Fibroblast of the aortic adventitia (primary cell): ENCODE results near the gene PPM1H. TPM values are rescaled to one million over a fixed set of nuclear protein-coding genes. Genes with fewer than 3 reads are reported as not detected.

Source experiments
- DNase-seq: peaks from one replicate; pipeline ENCODE4 v3.0.0-alpha.2; 2010; ENCODE audit warnings: low read depth
- H3K4me3 ChIP-seq: 2 replicates; pipeline ENCODE4 v1.5.1; 2011; ENCODE audit warnings: low read depth, mild to moderate bottlenecking, control low read depth, low read length, moderate library complexity
- total RNA-seq: library from RNA; depleted of rRNA; stranded (reverse); fragments of >200 nt; gene quantifications from 2 replicates; pipeline ENCODE4 v1.2.3, GENCODE V29; 2012; ENCODE audit warnings: low replicate concordance
- TF ChIP-seq, protein P1 (sequence below): IDR thresholded peaks from 2 replicates; pipeline ENCODE4 v1.5.1; 2011; ENCODE audit warnings: mild to moderate bottlenecking, low read length, control low read depth, inconsistent platforms; ENCODE audit not compliant: insufficient read depth

Gene PPM1H
- total RNA-seq, 1 donor: 1.3 TPM

- H3K4me3 ChIP-seq: no peak overlapping the region
- DNase-seq: no peak
- TF ChIP-seq, protein P1, sequence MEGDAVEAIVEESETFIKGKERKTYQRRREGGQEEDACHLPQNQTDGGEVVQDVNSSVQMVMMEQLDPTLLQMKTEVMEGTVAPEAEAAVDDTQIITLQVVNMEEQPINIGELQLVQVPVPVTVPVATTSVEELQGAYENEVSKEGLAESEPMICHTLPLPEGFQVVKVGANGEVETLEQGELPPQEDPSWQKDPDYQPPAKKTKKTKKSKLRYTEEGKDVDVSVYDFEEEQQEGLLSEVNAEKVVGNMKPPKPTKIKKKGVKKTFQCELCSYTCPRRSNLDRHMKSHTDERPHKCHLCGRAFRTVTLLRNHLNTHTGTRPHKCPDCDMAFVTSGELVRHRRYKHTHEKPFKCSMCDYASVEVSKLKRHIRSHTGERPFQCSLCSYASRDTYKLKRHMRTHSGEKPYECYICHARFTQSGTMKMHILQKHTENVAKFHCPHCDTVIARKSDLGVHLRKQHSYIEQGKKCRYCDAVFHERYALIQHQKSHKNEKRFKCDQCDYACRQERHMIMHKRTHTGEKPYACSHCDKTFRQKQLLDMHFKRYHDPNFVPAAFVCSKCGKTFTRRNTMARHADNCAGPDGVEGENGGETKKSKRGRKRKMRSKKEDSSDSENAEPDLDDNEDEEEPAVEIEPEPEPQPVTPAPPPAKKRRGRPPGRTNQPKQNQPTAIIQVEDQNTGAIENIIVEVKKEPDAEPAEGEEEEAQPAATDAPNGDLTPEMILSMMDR: no peak
Observed at GRCh38 chr12:62832558-62832957, 102.4 kb downstream of the PPM1H start.

DNA sequence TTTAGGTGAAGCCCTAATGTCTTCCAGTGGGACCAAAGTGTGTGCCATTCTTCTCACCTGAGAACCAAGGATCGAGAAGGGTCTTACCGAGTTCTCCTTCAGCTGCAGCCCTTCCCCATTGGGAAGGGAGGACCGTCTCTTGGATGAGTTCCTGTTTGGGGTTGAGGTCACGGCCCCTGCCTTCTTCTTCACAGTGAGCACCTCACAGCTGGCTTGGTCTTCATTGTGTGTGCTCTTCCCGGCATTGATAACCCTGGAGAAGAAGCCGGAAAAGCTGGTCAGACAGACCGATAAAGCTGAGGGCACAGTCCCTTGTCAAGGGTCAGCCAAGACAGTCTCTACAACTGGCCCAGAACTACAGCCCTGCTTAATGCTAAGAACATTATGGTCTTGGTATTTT is 102.9 kb downstream of the PPM1H start:
- TF ChIP-seq, protein P1: no peak
- no peak for DNase-seq
- no peak overlapping the region for H3K4me3 ChIP-seq

DNA sequence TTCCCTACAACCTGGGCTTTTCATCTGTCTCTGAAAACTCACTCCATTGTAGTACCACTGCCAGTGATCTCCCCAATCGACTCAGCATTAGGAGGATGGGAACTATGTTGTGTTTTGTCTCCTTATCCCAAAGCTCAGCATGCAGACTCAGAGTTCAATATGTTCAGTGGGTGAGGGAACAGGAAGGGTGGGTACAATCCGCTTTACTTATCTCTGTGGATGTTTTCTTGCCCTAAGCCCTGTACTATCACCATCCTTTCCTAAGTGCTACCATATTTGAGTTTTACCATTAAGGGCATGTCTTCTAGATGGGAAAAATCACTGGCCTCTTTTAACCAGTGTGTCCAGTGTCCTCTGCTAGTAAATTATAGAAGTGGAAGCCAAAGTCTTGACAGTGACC is 107.1 kb downstream of the PPM1H start:
- TF ChIP-seq, protein P1: no peak

GRCh38 chr12:62827042-62827441 is 107.9 kb downstream of the PPM1H start:
- DNase-seq: no peak
- no peak overlapping the region for H3K4me3 ChIP-seq
- TF ChIP-seq, protein P1: peak; percentile 9

More for the DNA sequence above, 107.1 kb downstream of the PPM1H start:
- no peak overlapping the region for H3K4me3 ChIP-seq
- DNase-seq: no peak

DNA sequence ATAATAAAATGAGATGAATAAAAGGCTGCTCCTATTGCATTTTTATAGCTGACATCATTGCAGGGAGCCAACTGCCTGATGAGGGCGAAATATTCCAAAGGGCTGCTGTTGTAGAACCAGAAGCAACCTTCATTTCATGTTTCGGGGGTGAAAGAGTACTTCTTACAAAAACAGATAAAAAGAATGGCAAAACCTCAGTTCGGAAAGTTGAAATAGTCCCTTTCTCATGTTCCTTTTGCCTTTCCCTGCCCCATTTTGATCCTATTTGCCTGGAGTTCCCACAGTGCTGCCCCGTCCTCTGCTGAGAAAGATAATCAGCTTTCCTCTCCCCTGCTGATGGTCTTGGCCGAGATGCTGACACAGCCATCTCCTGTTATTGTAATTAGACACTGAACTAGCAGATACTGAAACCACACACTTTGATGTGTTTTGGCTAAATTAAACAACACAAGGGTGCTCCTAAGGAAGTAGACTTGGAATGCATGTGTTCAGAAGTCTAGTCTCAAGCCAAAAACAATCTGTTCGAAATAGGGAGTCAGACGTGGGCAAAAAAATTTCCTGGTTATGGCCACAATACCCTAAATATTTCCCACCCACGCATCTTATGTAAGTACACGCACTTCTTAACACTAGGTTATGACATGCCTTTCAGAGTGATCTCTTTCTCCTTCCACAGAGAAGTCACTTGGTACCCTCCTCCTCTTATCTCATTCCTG is 117.2 kb downstream of the PPM1H start:
- H3K4me3 ChIP-seq: peak overlapping the region; percentile 19
- peak; percentile 48 for DNase-seq
- TF ChIP-seq, protein P1: no peak

DNA sequence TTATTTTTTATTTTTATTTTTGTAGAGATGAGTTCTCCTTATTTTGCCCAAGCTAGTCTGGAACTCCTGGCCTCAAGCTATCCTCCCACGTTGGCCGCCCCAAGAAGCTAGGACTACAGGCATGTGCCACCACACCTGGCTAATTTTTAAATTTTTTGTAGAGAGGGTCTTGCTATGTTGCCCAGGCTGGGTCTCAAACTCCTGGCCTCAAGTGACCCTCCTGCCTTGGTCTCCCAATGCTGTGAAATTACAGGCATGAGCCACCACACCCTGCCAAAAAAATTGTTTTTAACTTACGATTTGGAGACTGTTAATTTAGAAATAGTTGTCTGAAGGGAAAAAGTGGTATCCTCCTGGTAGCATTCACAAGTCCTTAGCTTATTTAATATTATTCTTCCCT is 120.7 kb downstream of the PPM1H start:
- TF ChIP-seq, protein P1: no peak
- DNase-seq: no peak
- H3K4me3 ChIP-seq: no peak overlapping the region
